ENCODE data around the gene DENND2C.

DNA sequence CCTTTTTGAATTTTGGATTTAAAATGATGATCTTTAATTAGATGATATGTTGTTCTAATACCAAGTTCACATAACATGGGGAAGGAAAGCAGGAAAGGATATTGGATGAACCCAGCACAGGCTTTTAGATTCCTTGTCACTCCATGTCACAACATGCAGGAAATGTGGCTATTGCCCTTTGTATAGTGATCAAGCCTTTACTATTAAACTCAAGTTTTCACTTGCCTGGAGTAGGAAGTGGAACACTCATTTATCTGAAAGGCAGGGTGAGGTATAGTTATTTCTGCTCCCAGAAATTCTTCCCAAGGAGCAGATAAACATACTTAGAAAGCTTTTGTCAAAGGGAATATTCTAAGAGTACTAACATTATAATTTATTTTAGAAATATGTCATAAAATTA lies 51.2 kb downstream of the DENND2C start:
- TF ChIP-seq CTCF (IDR thresholded peaks at IDR 0.05; ENCODE audit: insufficient read depth, low read depth, low read length) (no peak), EZH2 (IDR thresholded peaks at IDR 0.05; ENCODE audit: insufficient read depth, low read length) (no peak)
